Muscle layer of colon (tissue), 2 donors: ENCODE data around the gene SRRM5.
"Not testable (repeated sequence)": the region's sequence is repeated elsewhere in the genome, so short reads cannot be mapped to it uniquely, and the experiment has no call there.

Experiments
- H3K27ac ChIP-seq: one replicate; pipeline ENCODE4 v1.7.0; 2013; ENCODE audit warnings: low read depth, mild to moderate bottlenecking, low read length, moderate library complexity
- H3K27me3 ChIP-seq, 2 donors: one replicate each; pipeline ENCODE4 v1.7.0; 2013; ENCODE audit warnings: low read length in 2 of 2, mild to moderate bottlenecking in 2 of 2; ENCODE audit not compliant: insufficient read depth in 2 of 2, control insufficient read depth in 1 of 2
- H3K36me3 ChIP-seq: one replicate; pipeline ENCODE4 v1.7.0; 2013; ENCODE audit warnings: mild to moderate bottlenecking, low read length; ENCODE audit not compliant: insufficient read depth
- H3K4me1 ChIP-seq: one replicate; pipeline ENCODE4 v1.7.0; 2013; ENCODE audit warnings: mild to moderate bottlenecking, low read length; ENCODE audit not compliant: insufficient read depth
- H3K4me3 ChIP-seq, 2 donors: one replicate each; pipeline ENCODE4 v1.7.0; 2013; ENCODE audit warnings: low read length in 2 of 2, low read depth in 1 of 2, mild to moderate bottlenecking in 1 of 2, moderate library complexity in 1 of 2
- H3K9ac ChIP-seq: one replicate; pipeline ENCODE4 v1.7.0; 2013; ENCODE audit warnings: low read length
- H3K9me3 ChIP-seq: one replicate; pipeline ENCODE4 v1.7.0; 2013; ENCODE audit warnings: mild to moderate bottlenecking, low read length
- donor health status: abdominal sarcoma.
- donor health status: Adenocarcinoma of cecum.

Gene SRRM5

GRCh38 chr19:43575955-43576878, 35.7 kb upstream of the SRRM5 start:
- peaks cover 22% of the 10 kb centered on the region for H3K4me1 ChIP-seq
- H3K9ac ChIP-seq = no peak overlapping the region
- no peak overlapping the region for H3K27ac ChIP-seq
- H3K36me3 ChIP-seq = peaks cover 8% of the 10 kb centered on the region
- no peaks in the 10 kb centered on the region for H3K9me3 ChIP-seq
- H3K27me3 ChIP-seq = no peaks in the 10 kb centered on the region
- peak overlapping the region in 1 of 2 donors; percentile 53 for H3K4me3 ChIP-seq

GRCh38 chr19:43578787-43579186, 33.1 kb upstream of the SRRM5 start:
- Histone ChIP-seq H3K4me1 (peaks cover 29% of the 10 kb centered on the region), H3K9ac (no peak overlapping the region), H3K9me3 (no peaks in the 10 kb centered on the region)

GRCh38 chr19:43581467-43581866, 30.4 kb upstream of the SRRM5 start:
- Histone ChIP-seq H3K27ac (peak overlapping the region; percentile 45), H3K4me3 (peak overlapping the region in 1 of 2 donors; percentile 88), H3K4me1 (peaks cover 15% of the 10 kb centered on the region), H3K9me3 (no peaks in the 10 kb centered on the region), H3K27me3 (no peaks in the 10 kb centered on the region), H3K36me3 (no peaks in the 10 kb centered on the region), H3K9ac (no peak overlapping the region)

More at GRCh38 chr19:43578787-43579186, 33.1 kb upstream of the SRRM5 start:
- Histone ChIP-seq H3K36me3 (no peaks in the 10 kb centered on the region), H3K27me3 (no peaks in the 10 kb centered on the region), H3K4me3 (no peak overlapping the region), H3K27ac (no peak overlapping the region)

GRCh38 chr19:43582495-43582894, 29.4 kb upstream of the SRRM5 start:
- H3K9me3 ChIP-seq = no peaks in the 10 kb centered on the region
- H3K4me3 ChIP-seq = no peak overlapping the region
- H3K27ac ChIP-seq = no peak overlapping the region
- no peak overlapping the region for H3K9ac ChIP-seq
- H3K27me3 ChIP-seq = no peaks in the 10 kb centered on the region
- peaks cover 15% of the 10 kb centered on the region for H3K4me1 ChIP-seq
- no peaks in the 10 kb centered on the region for H3K36me3 ChIP-seq

GRCh38 chr19:43584484-43584883, 27.4 kb upstream of the SRRM5 start:
- no peaks in the 10 kb centered on the region for H3K36me3 ChIP-seq
- no peaks in the 10 kb centered on the region for H3K9me3 ChIP-seq
- H3K27ac ChIP-seq = no peak overlapping the region
- no peak overlapping the region for H3K9ac ChIP-seq
- no peaks in the 10 kb centered on the region for H3K27me3 ChIP-seq
- no peak overlapping the region for H3K4me3 ChIP-seq
- peaks cover 15% of the 10 kb centered on the region for H3K4me1 ChIP-seq

GRCh38 chr19:43586346-43586745, 25.5 kb upstream of the SRRM5 start:
- H3K9me3 ChIP-seq = no peaks in the 10 kb centered on the region
- no peak overlapping the region for H3K27ac ChIP-seq
- no peak overlapping the region for H3K9ac ChIP-seq
- H3K4me3 ChIP-seq = no peak overlapping the region
- no peaks in the 10 kb centered on the region for H3K27me3 ChIP-seq
- H3K4me1 ChIP-seq = peaks cover 6% of the 10 kb centered on the region
- peaks cover 5% of the 10 kb centered on the region for H3K36me3 ChIP-seq

- not testable (repeated sequence) for H3K4me3 ChIP-seq, H3K27ac ChIP-seq, H3K9me3 ChIP-seq, H3K27me3 ChIP-seq, H3K9ac ChIP-seq, H3K36me3 ChIP-seq, H3K4me1 ChIP-seq
These were observed 24.9 kb upstream of the SRRM5 start for GRCh38 chr19:43587029-43587428.

GRCh38 chr19:43589277-43589676, 22.6 kb upstream of the SRRM5 start:
- no peaks in the 10 kb centered on the region for H3K9me3 ChIP-seq
- no peak overlapping the region for H3K9ac ChIP-seq
- peaks cover 11% of the 10 kb centered on the region for H3K4me1 ChIP-seq
- no peaks in the 10 kb centered on the region for H3K27me3 ChIP-seq
- H3K4me3 ChIP-seq = no peak overlapping the region
- peaks cover 25% of the 10 kb centered on the region for H3K36me3 ChIP-seq
- no peak overlapping the region for H3K27ac ChIP-seq

- Histone ChIP-seq H3K9me3 (no peaks in the 10 kb centered on the region), H3K36me3 (peaks cover 25% of the 10 kb centered on the region), H3K27ac (no peak overlapping the region), H3K4me3 (no peak overlapping the region), H3K4me1 (peaks cover 15% of the 10 kb centered on the region), H3K27me3 (no peaks in the 10 kb centered on the region), H3K9ac (no peak overlapping the region)
These were observed 22.2 kb upstream of the SRRM5 start for GRCh38 chr19:43589678-43590077.

GRCh38 chr19:43591904-43592772, 19.8 kb upstream of the SRRM5 start:
- Histone ChIP-seq H3K9ac (no peak overlapping the region), H3K4me3 (no peak overlapping the region), H3K9me3 (no peaks in the 10 kb centered on the region), H3K4me1 (peaks cover 22% of the 10 kb centered on the region), H3K27me3 (no peaks in the 10 kb centered on the region), H3K36me3 (peaks cover 25% of the 10 kb centered on the region), H3K27ac (no peak overlapping the region)

GRCh38 chr19:43592800-43593350, 19.0 kb upstream of the SRRM5 start:
- H3K27ac ChIP-seq = no peak overlapping the region

More at GRCh38 chr19:43592800-43593350, 19.0 kb upstream of the SRRM5 start:
- Histone ChIP-seq H3K4me1 (peaks cover 30% of the 10 kb centered on the region), H3K4me3 (no peak overlapping the region), H3K27me3 (no peaks in the 10 kb centered on the region), H3K9me3 (no peaks in the 10 kb centered on the region), H3K9ac (no peak overlapping the region), H3K36me3 (peaks cover 25% of the 10 kb centered on the region)
